SU-DHL-6 (cell line): Measurements from ENCODE around the gene TMEM92.

Experiments used
- H2AFZ ChIP-seq: fragments of 200-600 bp; sonication (generic); 2 replicates; pipeline ENCODE4 v1.6.1; 2014; ENCODE audit warnings: low read depth, mild to moderate bottlenecking, moderate library complexity, mixed read lengths, antibody characterized with exemption, low read length; ENCODE audit not compliant: severe bottlenecking
- H3F3A ChIP-seq: fragments of 200-600 bp; shearing (Covaris generic); 2 replicates; pipeline ENCODE4 v1.6.0; 2016; ENCODE audit warnings: antibody characterized with exemption, mild to moderate bottlenecking; ENCODE audit not compliant: insufficient read depth
- H3K27ac ChIP-seq: fragments of 200-600 bp; sonication (generic); 2 replicates; pipeline ENCODE4 v1.5.1; 2016; ENCODE audit warnings: low read depth, mild to moderate bottlenecking, low read length, moderate library complexity, mixed read lengths
- H3K27me3 ChIP-seq: fragments of 200-600 bp; sonication (generic), shearing (Covaris generic); 2 replicates; pipeline ENCODE4 v1.6.0; 2014; ENCODE audit warnings: mild to moderate bottlenecking, low read length
- H3K36me3 ChIP-seq: fragments of 200-600 bp; sonication (generic); 2 replicates; pipeline ENCODE4 v1.6.1; 2014; ENCODE audit warnings: mild to moderate bottlenecking, low read length, mixed read lengths
- H3K4me2 ChIP-seq: fragments of 300-600, 200-600 bp; shearing (Covaris generic), sonication (generic); 2 replicates; pipeline ENCODE4 v1.6.0; 2014; ENCODE audit warnings: low read length, low read depth, mild to moderate bottlenecking; ENCODE audit not compliant: poor library complexity, severe bottlenecking
- H3K4me3 ChIP-seq: fragments of 200-600 bp; sonication (generic); 2 replicates; pipeline ENCODE4 v1.5.1; 2014; ENCODE audit warnings: antibody characterized with exemption, low read length, mild to moderate bottlenecking, mixed read lengths; ENCODE audit not compliant: insufficient read depth, poor library complexity, severe bottlenecking
- H3K79me2 ChIP-seq: fragments of 200-600 bp; sonication (generic); 2 replicates; pipeline ENCODE4 v1.6.1; 2014; ENCODE audit warnings: mild to moderate bottlenecking, low read length, moderate library complexity; ENCODE audit not compliant: insufficient read depth
- H3K9ac ChIP-seq: fragments of 200-600 bp; sonication (generic); 2 replicates; pipeline ENCODE4 v1.7.0; 2014; ENCODE audit warnings: mild to moderate bottlenecking, low read length
- H3K9me2 ChIP-seq: fragments of 200-600 bp; sonication (generic); replicated peaks from 2 replicates; pipeline ENCODE4 v1.6.1; 2014; ENCODE audit warnings: low read length; ENCODE audit not compliant: insufficient read depth
- H3K9me3 ChIP-seq: fragments of 200-600 bp; sonication (generic); 2 replicates; pipeline ENCODE4 v1.6.1; 2014; ENCODE audit warnings: low read length, mixed read lengths; ENCODE audit not compliant: insufficient read depth
- H4K20me1 ChIP-seq: fragments of 200-600 bp; sonication (generic); 2 replicates; pipeline ENCODE4 v1.6.1; 2014; ENCODE audit warnings: low read depth, mild to moderate bottlenecking, antibody characterized with exemption, low read length, moderate library complexity, mixed read lengths
- EZH2phosphoT487 ChIP-seq: fragments of 200-600 bp; sonication (generic), shearing (Covaris generic); conservative IDR thresholded peaks from 2 replicates; pipeline ENCODE4 v1.6.1; 2018; ENCODE audit warnings: mild to moderate bottlenecking, antibody characterized with exemption, low read length, moderate library complexity, mixed read lengths
- TF ChIP-seq, protein P1 (sequence below): fragments of 200-600 bp; sonication (generic); IDR thresholded peaks from one replicate; pipeline ENCODE4 v1.5.1; 2017; ENCODE audit warnings: antibody characterized with exemption, mild to moderate bottlenecking, low read length, moderate library complexity; ENCODE audit not compliant: insufficient read depth, poor library complexity, severe bottlenecking

TMEM92 gene

DNA sequence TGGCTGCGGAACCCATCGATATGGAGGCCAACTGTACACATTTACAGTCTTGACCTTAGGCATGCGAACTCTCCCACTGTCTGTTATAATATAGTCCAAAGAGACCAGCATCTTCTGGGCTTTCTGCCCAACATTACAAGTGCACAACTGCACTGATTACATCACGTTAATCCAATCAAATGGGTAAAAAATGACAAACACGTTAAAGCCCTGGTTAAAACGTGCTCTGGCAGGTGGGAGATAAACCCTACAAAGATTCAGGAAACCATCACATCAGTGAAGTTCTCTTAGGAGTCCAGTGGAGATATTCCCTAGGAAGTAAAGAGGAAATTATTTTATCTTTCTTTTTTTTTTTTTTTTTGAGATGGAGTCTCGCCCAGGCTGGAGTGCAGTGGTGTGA, 48.0 kb downstream of the TMEM92 start:
- no peaks in the 10 kb centered on the region for H4K20me1 ChIP-seq
- TF ChIP-seq, protein P1, sequence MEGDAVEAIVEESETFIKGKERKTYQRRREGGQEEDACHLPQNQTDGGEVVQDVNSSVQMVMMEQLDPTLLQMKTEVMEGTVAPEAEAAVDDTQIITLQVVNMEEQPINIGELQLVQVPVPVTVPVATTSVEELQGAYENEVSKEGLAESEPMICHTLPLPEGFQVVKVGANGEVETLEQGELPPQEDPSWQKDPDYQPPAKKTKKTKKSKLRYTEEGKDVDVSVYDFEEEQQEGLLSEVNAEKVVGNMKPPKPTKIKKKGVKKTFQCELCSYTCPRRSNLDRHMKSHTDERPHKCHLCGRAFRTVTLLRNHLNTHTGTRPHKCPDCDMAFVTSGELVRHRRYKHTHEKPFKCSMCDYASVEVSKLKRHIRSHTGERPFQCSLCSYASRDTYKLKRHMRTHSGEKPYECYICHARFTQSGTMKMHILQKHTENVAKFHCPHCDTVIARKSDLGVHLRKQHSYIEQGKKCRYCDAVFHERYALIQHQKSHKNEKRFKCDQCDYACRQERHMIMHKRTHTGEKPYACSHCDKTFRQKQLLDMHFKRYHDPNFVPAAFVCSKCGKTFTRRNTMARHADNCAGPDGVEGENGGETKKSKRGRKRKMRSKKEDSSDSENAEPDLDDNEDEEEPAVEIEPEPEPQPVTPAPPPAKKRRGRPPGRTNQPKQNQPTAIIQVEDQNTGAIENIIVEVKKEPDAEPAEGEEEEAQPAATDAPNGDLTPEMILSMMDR, result no peak
- no peak overlapping the region for H3K4me2 ChIP-seq
- no peaks in the 10 kb centered on the region for H3K9me3 ChIP-seq
- H3F3A ChIP-seq, result no peaks in the 10 kb centered on the region
- no peak overlapping the region for H3K9ac ChIP-seq
- H3K9me2 ChIP-seq, result no peaks in the 10 kb centered on the region
- no peak overlapping the region for H2AFZ ChIP-seq
- no peaks in the 10 kb centered on the region for H3K36me3 ChIP-seq
- H3K27ac ChIP-seq, result no peak overlapping the region
- H3K79me2 ChIP-seq, result no peaks in the 10 kb centered on the region
- no peak overlapping the region for H3K4me3 ChIP-seq
- no peaks in the 10 kb centered on the region for H3K27me3 ChIP-seq

DNA sequence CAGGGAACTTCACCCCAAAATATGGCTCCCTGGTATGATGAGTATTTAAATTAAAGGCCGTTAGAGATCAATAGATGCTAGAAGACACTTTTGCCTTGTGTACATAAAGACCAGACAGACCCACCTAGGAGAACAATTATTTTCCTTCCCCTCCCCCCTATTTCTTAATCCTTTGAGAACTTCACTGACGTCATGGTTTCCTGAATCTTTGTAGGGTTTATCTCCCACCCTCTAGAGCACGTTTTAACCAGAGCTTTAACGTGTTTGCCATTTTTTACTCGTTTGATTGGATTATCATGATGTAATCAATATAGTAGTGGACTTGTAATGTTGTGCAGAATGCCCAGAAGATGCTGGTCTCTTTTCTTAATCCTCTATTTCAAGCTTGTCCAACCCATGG, 48.8 kb downstream of the TMEM92 start:
- Histone ChIP-seq H3K79me2 (no peaks in the 10 kb centered on the region), H3K4me2 (no peak overlapping the region), H3K27me3 (no peaks in the 10 kb centered on the region), H3K27ac (no peak overlapping the region), H3K4me3 (no peak overlapping the region), H3F3A (no peaks in the 10 kb centered on the region), H3K9ac (no peak overlapping the region), H3K36me3 (no peaks in the 10 kb centered on the region), H3K9me2 (no peaks in the 10 kb centered on the region), H2AFZ (no peak overlapping the region), H3K9me3 (no peaks in the 10 kb centered on the region), H4K20me1 (no peaks in the 10 kb centered on the region)
- TF ChIP-seq, protein P1, result no peak
- no peak for TF ChIP-seq EZH2phosphoT487

DNA sequence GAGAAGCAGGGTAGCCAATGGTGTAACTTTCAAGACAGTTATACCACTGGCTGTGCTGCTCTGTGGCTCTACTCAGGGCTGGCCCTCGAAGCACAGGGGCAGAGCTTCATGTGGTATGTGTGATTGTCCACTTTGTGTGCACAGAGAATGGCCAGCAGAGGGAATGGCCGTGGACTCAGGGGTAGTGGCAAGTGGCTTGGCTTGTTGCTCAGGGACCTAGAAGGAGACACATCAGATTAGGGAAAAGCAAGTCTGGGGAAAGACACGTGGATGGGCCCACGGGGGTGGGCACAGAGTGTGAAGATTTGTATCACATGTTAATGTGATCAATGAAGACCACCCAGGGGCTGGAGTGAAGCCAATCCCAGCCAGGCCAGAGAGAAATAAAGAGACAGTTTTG, 51.6 kb downstream of the TMEM92 start:
- Histone ChIP-seq H3K27ac (no peak overlapping the region), H3K4me2 (no peak overlapping the region), H3K36me3 (no peaks in the 10 kb centered on the region), H3K9ac (no peak overlapping the region), H3K9me2 (no peaks in the 10 kb centered on the region), H4K20me1 (no peaks in the 10 kb centered on the region), H3F3A (no peaks in the 10 kb centered on the region), H3K27me3 (no peaks in the 10 kb centered on the region), H3K9me3 (no peaks in the 10 kb centered on the region), H3K4me3 (no peak overlapping the region), H3K79me2 (no peaks in the 10 kb centered on the region), H2AFZ (no peak overlapping the region)
- TF ChIP-seq, protein P1, result no peak
- no peak for TF ChIP-seq EZH2phosphoT487
